ENCODE results near the gene KCNQ2.

Gene KCNQ2

DNA sequence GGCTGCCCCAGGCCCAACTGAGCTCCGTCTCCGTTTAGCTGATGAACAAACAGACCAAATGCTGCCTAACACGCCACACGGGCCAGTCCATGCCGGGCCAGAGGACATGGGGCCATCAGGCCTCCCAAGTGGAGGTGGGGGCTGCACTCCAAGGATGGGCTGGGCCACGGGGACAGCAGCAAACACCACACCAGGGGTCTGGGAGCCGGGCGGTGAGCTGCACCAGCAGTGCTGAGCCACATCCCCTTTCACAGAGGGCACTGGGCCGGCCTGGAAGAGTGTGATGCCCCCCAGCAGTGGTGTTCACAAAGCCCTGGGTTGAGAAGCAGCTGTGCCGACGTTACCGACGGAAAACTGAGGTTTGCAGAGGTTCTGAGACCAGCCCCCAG, 2.7 kb downstream of the KCNQ2 start:
- DNase-seq: no peak

DNA sequence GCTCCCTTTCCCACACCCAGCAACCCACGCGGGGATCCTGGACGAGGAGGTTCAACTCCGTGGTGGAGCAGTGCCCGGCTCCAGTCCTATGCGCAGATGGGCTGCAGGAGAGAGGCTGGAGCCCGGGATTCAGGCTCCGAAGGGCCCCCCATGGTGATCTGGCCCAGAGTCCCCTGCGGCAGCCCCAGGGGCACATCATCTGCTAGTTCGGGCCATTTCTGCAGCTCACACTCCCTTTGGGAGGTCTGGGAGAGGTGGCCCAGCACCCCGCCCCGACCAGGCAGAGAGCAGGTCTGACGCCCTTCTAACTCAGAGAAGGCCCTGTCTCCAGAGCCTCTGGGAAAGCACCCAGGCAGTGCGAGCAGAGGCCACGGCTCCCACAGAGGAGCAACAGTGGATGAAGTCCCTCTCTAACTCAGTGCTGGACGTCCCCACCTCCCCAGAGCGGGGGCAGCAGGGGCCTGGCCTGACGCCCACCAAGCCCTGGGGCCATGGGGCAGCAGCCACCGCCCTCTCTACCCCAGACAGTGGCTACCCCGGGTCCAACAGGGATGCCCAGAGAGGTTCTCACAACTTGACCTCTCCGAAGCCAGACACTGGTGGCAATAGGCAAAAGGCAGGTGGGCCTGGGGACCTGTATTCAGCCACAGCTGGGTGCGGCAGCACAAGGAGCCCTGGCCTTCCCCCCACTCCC, 3.3 kb downstream of the KCNQ2 start:
- no peak for DNase-seq

DNA sequence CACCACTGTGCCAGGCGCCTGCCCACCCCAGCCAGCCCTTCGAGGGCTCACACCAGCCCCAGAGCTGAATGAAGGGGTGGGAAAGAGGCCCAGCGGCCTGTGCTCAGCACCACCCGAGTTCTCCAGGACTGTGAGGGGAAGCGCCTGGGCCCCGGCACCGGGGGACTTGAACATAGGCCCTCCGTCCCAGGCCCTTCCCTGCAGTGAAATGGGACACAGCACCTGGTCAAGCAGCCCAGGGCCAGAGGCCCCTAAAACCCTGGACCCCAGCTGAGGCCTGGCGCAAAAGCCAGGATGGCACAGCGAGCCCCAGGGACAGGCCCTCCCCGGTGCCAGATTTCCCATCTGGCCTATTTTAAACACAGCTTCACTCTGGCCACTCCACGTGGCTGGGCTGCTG, 4.0 kb downstream of the KCNQ2 start:
- no peak for DNase-seq

DNA sequence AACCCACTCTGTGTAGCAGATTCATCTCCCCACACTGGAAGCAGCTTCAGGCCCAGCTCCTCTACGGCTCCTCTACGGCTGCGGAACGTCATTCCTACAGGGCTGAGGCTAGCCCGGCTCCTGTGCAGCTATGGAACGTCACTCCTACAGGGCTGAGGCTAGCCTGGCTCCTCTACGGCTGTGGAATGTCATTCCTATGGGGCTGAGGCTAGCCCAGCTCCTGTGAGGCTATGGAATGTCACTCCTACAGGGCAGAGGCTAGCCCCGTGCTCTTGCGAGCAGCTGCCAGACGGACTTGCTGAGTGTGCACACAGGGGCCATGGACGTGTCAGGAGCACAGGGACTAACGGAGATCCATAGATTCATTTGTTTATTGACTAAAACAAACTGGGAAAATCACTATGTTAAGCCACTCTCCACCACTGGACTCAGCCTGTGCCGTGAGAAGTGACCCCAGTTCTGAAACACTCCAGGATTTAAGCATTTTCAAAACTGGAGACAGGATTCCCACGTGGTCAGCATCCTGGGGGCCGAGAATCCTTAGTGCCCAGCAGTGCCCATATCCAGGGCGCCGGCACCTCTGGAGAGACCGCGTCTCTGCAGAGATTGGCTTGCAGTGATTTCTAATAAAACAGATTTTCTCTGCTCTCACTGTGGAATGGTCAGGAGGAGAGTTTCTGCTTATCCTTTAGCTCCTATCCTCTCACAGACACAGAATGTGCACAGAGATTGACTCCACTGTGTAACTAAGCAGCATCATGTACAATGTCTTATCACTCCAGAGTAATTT, 5.0 kb downstream of the KCNQ2 start:
- DNase-seq: no peak

DNA sequence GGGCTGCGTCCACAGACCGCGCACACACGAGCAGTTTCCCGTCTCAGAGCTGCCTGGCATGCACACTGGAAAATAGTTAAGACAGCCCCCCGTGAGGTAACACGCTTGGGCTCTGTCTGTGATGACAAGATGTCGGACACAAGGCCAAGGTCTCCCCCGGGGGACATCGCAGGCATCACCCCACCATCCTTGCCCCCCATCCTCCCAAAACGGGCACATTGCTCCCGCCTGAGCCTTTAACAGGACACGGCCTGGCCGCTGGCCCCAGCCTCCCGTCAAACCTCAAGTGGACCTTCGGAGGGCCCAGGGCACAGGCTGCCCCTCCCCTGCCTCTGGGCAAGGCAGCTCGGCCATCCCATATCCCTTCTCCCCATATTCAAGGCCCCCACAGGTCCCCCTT, 5.6 kb downstream of the KCNQ2 start:
- no peak for DNase-seq

DNA sequence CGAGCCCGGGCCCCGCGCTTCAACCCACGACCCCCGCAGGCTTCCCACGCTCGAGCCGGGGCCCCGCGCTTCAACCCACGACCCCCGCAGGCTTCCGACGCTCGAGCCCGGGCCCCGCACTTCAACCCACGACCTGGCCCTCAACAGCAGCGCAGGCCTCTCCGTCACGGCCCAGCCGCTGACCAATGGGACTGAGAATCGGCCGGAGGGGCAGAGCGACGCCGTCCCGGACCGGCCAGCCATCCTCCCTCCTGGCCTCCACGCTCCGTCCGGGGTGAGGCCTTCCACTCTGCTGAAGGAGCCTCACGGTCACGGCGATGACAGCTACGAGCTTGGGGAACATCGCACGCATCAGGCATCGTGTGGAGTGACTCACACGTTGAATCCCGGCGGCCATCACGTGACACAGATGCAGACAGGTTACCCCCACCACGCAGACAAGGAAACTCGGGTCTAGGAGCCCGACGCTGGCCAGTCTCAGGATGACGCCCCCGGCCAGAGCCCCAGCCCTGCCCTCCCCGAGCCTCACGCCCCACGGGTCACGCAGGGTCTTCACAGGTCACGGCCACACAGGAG, 6.1 kb downstream of the KCNQ2 start:
- no peak for DNase-seq

DNA sequence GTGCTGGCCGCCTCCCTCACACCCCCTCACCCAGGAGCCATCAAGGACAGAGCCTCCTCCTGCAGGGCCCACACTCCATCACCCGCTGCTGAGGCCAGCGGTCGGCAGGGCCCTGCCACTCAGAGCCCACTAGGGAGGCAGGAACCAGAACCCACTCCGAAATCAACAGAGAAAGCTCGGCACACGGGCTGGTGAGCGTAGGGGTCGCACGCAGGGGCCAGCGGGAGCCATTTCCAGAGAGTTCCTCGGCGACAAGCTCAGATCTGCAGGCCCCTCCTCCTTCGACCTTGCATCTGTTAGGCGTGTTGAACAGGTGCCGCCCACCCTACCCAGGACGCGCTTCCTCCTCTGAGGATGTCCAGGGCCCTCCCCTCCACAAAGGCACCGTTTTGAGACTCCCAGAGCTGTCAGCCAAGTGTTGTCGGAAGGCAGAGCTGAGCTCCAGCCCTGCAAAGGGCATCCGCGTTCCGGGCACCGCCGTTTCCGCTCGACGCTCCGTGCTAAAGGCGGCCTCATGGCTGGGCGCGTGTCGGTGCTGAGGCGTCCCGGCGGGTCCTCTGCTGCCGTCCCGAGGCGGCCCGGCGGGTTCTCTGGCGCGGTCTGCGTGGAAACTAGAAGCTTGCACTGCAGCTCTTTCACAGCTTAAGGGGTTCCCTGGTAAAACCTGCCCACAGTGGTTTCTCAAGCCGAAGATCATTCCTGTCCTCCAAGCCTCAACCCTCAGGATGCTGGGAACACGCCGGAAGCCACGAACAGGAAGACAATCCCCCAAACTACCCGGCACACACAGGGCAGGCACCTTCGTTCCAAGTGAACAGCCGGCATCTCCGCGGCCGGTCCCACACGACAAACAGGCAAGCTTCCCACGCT, 6.8 kb downstream of the KCNQ2 start:
- no peak for DNase-seq

DNA sequence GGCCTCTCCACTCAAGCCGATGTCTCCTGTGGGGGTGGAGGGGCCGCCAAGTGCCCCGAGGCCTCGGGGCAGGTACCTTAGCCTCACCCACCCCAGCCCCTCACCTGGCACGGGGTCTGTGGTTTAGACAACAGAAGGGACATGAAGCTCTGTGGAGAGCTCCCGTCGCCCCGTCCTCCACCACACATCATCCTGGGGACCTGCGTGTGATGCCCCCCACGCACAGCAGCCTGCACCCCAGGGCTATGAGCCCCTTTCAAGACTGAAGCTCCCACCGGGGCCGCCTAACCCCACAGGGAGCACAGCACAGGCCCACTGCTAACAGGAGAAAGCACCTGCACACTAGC, 8.2 kb downstream of the KCNQ2 start:
- DNase-seq: no peak

DNA sequence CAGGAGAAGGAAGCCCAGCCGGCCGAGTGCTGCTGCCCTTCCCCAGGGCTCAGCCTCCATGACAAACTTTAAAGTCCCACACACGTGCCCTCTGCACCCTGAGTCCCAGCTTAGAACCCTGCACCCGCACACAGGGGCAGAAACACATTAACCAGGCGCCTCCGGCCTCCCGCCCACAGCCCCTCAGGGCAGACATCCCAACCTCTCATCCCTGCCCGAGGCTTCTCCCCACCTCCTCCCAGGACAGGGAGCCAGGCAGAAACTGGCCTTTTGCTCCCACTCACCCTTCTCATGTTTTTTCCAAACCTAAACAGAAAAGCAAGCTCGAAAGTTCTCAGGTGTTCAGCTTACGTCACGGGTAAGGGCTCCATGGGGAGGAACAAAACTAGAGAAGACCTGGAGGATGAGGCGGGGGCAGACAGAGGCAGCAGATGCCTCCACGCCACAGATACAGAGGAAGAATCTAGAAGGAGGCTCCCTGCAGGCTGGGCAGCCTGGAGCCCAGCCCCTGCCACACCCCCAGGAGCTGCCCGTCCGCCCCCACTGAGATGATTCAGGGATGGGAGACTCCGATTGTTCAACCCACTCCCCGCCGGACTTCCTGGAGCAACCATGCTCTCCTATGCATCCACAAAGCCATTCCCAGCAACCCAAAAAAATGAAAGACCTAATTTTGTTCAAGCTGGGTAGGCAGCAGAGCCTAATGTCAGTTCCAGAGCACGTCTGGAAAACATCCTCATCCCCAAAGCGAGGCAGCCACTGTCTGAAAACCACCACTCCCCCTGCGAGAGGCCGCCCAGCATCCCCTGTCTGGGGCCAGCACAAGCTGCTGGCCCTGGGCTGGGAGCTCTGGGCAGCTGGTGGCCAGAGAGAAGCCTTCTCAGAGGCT, 8.8 kb downstream of the KCNQ2 start:
- no peak for DNase-seq

DNA sequence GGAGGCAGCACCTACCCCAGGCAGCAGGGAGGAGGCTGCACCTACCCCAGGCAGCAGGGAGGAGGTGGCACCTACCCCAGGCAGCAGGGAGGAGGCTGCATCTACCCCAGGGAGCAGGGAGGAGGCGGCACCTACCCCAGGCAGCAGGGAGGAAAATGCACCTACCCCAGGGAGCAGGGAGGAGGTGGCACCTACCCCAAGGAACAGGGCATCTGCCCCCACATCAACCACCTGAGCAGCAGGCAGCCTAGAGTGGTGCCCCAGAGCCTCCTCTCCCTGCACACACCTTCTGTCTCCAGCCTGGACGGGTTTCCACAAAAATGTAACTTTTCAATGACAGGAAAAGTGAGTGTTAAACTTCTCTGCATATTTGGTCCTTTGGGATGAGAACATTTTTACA, 10.2 kb downstream of the KCNQ2 start:
- no peak for DNase-seq

DNA sequence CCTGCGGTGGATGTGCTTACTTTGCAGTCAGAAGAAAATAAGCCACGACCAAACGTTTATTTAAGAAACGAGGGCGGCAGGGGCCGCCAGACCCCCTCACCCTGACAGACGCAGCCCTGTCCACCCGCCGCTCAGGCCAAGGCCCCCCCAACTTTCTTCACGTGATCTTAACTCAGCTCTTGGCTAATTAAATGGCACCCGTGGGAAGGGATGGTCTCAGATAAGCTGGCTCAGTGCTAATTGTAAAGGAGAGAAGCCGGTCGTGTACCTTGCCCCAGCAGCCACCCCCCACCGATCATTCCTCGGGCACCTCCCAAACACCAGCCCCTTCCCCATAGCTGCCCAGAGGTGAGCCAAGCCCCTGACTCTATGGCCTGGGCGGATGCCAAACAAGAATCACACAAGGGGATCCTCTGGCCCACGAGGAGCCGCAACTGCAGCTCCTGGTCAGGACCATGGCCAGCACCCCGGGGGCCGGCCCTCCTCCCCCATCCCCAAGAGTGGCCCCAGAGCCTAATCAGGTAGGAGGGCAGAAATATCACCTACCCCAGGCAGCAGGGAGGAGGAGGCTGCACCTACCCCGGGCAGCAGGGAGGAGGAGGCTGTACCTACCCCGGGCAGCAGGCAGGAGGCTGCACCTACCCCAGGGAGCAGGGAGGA, 11.2 kb downstream of the KCNQ2 start:
- no peak for DNase-seq

DNA sequence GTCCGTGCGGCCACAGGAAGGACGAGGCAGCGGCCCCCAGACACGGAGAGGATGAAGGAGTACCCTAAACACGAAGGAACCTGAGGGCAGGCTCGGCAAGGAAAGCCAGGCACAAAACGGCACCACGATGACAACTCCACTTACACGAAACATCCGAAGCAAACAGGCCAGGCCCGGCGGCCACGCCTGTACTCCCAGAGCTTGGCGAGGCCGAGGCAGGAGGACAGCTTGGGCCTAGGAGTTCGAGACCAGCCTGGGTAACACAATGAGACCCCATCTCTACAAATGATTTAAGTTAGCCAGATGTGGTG, 13.4 kb downstream of the KCNQ2 start:
- DNase-seq: no peak

DNA sequence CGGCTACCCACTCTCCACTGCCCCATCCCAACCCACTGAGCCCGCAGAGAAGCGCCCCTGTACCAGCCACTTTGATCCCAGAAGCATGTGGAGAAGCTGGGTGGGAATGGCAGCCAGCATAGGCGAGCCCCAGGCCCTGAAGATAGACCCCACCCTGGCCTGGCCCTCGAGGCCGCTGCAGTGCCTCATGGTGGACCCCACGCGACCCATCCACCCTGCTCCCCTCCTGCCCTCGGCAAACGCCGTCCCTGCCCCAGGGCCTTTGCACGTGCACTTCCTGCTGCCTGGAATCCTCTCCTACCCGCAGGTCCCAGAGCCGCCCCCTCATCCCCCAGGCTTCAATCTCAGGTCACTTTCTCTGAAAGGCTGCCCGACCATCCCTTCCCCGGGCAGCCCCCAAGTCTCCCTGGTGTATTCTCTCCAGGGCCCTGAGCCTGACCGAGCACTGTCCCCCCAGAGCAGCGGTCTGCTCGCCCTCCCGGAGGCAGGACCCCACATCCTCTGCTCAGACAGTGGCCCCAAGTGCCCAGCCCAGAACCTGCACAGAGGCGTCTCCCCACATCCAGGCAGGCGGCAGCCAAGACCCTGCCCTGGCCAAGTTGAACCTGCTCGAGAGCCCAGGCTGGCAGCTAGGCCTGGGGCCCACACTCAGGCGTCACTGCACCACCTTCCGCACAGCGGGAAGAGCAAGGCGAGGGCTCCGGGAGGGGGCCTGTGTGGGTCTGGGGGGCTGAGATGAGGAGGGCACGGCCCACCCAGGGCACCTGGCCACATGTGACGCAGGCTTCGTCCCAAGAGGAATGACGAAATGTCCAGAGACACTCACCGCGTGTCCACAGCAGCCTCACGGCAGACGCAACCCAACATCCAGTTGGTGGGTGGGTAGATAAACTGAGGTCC, 14.0 kb downstream of the KCNQ2 start:
- no peak for DNase-seq

DNA sequence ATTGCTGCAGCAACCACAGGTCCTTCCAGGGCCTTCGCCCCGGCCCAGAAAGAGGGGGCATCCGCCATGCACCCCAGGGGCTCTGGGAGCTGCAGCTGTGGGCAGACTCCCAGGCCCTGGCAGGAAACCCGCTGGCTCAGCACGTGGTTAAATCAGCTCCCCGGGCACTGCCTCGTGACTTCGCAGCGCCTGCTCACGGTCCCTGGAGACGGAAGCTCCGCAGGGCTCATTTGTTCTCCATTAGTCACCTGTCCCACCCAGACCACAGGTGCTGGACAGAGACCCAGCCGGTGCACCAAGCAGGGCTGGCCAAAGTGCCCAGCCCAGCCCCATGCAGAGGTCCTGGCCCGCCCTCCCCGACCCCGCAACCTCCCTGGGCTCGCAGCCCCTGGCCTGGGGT, 14.7 kb downstream of the KCNQ2 start:
- DNase-seq: no peak

DNA sequence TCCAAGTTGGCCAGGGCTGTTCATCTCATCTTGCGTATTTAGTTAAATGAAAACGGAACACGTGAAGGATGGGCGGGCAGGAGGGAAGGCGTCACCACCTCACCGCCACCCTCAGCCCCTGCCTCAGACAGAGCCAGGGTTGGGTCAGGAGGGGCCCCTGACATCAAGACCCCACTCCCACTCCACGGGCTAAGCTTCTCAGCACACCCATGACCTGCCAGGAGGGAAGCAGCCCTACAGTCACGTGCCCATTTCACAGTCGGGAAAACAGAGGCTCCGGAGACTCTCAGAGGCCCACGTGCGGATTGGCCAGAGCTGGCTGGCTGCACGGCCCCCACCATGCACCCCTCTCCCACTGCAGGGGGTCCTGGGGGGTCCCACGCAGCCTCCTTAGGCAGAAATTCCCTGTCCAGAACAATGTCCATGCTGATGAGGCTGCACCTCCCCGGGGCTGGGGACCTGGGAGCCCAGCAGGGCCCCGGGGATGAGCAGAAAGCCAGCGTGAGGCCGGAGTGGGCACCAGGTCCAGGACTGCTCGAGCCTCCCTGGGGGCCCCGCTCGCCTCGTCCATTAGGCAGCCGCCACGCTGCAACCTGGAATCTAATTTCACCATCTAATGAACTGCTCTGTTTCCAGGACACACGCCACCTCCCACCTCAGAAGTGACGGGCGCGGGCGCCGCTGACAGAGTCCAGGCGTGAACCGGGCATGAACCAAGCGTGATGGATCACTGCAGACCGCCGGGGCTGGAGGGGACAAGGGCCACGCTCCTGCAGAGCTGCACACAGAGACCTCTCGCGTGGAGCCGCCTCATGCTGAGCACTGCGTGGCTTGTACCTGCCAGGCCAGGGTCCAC, 15.8 kb downstream of the KCNQ2 start:
- DNase-seq: no peak

DNA sequence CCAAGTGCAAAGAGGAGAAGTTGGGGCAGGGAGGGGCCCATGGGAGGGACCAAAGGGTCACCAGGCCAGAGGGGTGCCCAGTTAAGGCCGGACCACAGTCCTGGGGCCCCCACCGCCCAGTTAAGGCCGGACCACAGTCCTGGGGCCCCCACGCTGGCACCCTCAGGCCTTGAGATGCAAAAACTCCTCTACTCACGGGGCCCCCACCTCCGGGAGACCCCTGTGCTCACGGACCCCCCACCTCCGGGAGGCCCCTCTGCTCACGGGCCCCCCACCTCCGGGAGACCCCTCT, 16.9 kb downstream of the KCNQ2 start:
- no peak for DNase-seq

DNA sequence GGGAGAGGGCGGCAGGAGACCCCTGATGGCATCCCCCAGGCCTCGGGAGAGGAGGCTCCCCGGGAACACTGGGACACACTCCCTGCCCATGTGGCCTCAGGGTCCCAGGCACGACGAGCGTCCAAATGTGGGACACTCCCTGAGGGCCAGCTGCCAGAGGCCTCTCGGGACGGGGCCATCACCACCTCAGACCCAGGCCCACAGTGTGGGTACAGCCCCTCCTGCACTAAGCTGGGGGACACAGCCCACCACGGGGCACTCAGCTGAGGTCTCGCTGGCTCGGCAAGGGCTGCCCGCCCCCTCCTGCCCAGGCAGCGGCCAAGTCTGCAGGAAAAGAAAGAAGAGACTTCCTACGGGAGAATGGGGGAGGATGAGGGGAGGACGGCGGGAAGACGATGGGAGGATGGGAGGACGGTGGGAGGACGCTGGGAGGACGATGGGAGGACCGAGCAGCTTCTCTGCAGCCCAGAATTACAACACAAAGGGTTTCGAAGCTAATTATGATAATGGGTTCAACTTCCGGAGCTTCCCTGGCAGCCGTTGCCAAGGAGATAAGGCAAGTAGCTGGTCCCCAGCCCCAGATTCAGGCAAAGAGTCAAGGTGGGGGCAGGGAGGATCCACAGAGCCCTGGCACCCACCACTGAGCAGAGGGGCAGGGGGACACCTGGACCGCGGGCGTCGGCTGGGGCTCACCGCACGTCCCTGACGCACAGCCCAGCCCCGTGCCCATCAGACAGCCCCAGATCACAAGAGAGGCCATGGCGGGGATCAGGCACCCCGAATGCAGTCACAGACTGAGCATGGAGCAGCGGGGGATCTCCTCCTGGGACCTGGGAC, 17.5 kb downstream of the KCNQ2 start:
- DNase-seq: no peak

DNA sequence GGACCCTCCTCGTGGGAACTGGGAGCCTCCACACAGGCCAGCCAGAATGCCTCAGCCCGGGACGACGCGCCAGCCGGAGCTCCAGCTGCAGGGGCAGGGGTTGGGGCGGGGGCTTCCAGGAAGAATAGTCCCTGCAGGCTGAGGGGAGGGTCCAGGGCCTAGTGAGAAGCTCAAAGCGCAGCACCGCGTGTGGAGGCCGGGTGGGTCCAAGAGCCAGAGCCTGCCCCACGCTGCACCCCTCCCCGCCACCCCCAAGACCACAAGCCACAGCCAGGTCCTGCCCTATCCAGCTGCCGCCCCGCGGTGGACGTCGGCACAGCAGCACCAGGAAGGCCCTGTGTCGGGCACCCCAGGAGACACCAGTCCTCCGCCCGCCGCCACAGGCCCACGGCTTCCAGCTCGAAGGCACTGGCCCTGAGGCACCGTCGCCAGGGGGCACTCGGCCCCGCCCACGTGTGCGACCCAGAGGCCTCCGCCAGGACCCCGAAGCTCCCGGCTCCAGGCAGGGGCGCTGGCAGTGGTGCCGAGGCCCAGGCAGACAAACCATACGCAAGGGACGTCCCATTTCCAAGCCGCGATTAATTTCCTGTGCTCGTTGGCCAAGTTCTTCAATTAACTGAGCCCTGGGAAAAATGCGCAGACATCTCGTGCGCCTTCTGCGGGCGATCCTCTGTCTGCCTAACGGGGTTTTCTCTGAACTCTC, 19.5 kb downstream of the KCNQ2 start:
- DNase-seq: no peak

DNA sequence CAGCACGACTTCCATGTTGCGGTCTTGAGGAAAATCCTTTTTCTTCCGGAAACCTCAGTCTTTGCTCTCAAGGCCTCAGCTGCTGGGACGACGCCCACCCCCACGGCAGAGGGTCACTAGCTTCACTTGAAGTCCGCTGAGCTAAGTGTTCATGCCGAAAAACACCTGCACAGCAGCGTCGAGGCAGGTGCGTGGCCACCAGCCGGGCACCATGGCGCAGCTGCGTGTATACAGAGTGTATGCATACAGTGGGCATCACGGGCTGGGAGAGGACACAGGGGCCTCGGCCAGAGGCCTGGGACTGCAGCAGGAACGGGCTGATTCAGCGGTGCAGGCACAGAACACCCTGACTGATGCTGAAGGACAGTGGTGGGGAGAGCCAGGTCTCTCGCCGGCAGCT, 20.1 kb downstream of the KCNQ2 start:
- no peak for DNase-seq
